Measurements from ENCODE around the gene GINS3.

- TF ChIP-seq POLR2AphosphoS5 (IDR thresholded peaks at IDR 0.05; ENCODE audit: low read depth, low read length) (no peak), POLR2A (IDR thresholded peaks at IDR 0.05; ENCODE audit: low read depth, low read length) (no peak), TAF1 (IDR thresholded peaks at IDR 0.05; ENCODE audit: borderline replicate concordance, low read depth, low read length) (no peak)
Measured at GRCh38 chr16:58409316-58409973, 17.2 kb downstream of the GINS3 start.

Measured in GM12892 (cell line).